ENCODE data around the gene NDE1.
"Not testable (repeated sequence)": the region's sequence is repeated elsewhere in the genome, so short reads cannot be mapped to it uniquely, and the experiment has no call there.

NDE1 gene

GRCh38 chr16:15650019-15650697 lies at the start of gene NDE1:
Gene NDE1, plus strand, starts transcription at chr16:15650245. Its CDS starts 14,534 bp downstream, at chr16:15664779.
- DNase-seq = no peak

DNA sequence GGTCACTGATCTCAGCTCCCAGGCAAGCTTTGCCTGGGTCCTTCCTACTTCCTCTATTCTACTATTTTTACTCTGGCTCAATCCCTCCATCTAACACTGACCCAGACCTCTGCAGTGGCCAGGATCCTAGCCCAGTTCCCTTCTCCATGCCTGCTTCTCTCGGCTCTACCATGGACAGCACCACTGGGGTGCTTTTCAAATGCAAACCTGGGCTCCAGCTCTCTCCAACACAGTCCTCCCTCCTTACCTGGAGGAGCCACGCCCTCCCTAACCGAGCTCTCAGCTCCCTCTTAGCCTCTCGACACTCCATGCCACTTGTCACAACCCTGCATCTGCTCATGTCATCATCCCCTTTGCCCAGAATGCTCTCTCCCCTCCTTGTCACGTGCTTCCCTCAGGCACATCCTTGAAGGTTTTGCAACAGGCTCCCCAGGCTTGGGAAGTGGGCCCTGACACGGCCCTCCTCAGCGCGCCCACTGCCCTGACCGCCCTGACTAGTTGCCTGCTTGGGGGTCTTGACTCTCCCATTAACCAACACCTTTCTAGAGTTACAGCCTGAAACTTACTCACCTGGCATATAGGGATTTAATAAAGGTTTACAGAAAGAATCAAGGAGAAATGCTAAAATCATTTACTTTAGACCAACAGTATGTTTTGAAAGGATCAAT lies 48.7 kb upstream of the NDE1 start:
- DNase-seq = no peak

- no peak for DNase-seq
Measured at GRCh38 chr16:15602285-15603044, 47.6 kb upstream of the NDE1 start.

DNA sequence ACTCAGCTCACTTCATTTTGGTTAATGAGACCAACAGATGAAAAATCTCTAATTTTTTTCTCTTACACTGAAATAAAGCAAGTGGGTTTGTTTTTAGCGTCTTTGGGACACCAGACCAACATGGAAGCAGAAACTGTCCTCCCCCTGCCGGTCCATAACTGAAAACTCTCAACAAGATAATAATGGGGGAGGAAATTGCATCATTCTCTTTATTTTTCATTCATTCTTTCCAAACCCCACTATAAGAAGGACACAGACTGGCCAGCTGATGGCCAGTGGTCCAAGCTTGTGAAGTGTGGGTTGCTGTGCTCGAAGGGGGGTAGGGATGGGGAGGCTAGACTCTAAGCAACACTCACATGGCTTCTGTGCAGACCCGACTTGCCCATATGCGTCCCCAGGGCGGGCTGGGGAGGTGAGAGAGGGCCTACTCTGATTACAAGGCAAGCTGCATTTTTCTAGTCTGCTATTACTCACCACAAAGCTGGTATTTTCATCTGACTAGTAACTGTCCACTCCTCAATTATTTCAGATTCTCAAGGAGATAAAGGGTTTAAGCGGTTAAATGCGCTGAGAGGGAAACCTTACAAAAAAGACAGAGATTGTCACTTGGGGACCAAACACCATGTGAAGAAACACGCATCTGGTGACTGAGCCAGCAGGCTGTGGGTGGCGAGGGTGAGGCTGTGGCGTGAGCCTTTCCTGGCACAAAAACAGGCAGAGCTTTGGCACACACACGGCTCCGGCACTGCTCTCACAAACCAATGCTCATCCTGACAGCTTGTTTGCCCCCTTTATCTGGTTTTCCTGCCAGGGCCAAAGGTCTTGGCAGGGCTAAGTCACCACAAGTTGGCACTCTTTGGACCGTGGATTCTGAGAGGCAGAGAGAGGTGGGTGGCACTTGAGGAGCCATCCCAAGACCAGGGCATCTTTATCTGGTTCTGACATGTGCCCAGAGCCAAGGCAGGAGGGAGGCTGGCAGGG lies 45.3 kb upstream of the NDE1 start:
- DNase-seq = no peak

GRCh38 chr16:15605839-15606517 lies 44.1 kb upstream of the NDE1 start:
- DNase-seq = no peak

DNA sequence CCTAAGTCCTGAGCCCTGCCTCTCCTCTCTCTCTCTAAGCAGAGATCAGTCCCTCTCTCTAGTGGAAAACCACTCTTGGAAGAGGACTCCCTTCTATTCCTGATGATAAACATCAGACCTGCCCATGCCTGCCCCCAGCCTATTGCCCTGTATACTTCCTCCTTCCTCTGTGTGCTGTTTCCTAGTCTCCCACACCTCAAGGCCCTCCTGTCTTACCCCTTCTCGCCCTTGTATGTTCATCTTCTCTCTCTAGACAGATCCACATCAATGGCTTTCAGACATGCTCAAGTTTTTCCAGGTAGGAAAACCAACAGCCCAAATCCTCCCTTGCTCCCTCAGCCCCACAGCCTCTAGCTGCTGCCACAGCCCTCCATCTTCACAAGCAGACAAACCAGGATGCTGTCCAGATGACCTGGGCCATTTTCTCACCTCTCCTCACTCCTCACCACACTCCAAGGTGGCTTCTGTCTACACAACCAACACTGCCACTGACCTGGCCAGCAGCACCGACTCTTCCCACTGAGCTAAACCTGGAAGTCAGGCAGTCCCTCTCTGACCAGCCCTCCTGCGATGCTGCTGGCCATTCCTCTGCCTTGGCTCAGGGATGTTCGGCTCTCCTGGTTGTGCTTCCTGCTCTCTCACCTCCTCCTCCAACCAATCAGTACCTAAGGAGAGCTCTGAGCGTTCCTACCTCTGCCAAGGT lies 43.4 kb upstream of the NDE1 start:
- DNase-seq = no peak

DNA sequence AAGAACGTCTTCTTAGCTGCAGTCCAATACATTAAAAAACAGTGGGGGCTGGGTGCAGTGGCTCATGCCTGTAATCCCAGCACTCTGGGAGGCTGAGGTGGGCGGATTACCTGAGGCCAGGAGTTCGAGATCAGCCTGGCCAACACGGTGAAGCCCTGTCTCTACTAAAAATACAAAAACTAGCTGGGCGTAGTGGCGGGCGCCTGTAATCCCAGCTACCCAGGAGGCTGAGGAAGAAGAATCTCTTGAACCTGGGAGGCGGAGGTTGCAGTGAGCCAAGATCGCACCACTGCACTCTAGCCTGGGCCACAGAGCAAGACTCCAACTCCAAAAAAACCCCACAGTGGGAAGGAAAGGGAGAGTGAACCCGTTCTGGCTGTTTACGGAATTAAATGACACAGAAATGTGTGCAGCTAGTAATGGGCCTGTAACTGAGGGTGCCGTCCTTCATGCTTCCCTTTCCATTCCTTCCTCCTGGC lies 42.8 kb upstream of the NDE1 start:
- not testable (repeated sequence) for DNase-seq

DNA sequence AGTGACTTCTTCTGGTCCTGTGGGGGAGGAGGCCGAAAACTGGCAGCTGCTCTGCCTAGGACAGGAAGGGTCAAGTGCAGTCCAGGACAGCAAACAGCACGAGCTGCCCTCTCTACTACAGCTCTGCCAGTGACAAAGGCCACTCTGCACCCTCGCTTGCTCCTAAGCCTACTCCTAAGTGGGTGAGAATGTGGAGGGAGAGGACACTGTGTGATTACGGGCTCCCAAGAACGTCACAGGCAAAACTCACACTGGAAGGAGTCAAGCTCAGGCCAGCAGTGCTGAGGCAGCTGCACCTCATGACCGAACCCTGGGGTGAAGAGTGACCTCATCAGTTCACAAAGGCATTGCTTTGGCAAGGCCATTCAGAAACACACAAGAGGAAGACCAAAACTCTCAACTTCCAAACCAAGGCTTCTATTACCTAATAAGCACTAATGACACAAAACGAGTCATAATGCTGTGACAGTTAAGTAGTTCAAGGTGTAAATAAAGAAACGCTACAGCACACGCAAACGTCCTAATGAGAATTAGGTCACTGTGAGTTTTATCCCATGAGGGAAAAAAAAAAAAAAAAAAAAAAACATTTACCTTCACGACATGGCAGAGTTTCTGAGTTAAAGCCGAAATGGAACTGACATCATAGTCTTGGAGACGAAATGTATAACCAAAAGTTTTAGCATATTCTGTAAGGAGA lies 42.2 kb upstream of the NDE1 start:
- DNase-seq = no peak

- no peak for DNase-seq
Measured at GRCh38 chr16:15608398-15609285, 41.4 kb upstream of the NDE1 start.

DNA sequence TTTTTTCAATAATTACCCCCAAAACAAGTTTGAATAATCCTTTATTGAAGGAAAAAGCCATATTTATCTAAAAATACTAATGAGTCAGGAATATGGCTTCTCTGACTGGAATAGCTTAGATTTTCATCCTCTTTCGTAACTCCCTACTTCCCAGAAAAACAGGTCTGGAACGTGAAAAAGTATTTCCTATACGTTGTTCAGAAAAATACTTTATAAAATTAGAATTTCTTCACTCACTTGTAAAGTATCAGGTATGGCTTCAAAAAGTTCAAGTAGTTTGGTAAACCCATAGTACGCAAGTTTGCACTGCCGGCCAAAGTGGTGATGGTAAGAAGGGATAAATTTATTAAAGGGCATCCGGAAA lies 40.8 kb upstream of the NDE1 start:
- DNase-seq = no peak

DNA sequence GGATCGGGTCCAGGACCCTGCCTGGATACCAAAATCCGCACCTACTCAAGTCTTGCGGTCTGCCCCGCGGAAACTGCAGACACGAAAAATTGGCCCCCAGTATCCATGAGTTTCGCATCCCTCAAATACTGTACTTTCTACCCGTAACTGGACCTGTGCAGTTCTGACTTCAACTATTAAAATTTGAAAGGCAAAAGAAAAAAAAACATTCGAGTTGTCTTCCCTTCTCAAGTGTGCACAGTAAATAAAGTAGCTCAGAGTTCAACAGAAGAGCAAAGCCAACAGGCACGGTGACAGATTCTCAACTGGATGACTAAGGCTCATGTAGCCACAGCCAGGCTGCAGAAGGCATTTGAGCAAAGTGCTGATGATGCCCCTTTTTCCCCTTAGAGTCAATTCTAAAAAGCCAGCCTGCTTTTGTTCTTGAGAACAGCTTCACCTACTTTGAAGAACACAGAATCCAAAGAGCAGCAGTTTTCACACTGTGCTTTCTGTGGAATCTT lies 39.6 kb upstream of the NDE1 start:
- no peak for DNase-seq

GRCh38 chr16:15611610-15612009 lies 38.4 kb upstream of the NDE1 start:
- no peak for DNase-seq

GRCh38 chr16:15613676-15614075 lies 36.4 kb upstream of the NDE1 start:
- no peak for DNase-seq

DNA sequence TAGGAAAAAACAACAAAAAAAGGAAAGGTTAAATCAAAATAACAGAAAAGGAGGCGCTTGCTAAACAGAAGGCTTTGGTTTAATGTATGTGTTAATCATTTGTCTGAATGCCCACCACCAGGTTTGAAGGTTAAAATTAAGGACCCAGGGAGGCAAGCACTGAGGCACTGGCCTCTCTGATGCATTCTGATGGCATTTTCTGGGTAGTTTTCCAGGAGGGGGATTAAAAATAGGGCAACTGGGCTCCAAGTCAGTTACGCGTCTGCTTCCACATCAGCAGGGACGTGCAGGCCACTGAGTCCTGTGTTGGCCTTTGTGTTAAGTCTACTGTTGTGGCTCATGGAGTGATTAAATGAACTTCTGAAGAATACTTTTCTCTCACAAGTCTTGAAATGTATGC lies 34.0 kb upstream of the NDE1 start:
- no peak for DNase-seq

GRCh38 chr16:15616475-15617165 lies 33.4 kb upstream of the NDE1 start:
- DNase-seq = no peak

DNA sequence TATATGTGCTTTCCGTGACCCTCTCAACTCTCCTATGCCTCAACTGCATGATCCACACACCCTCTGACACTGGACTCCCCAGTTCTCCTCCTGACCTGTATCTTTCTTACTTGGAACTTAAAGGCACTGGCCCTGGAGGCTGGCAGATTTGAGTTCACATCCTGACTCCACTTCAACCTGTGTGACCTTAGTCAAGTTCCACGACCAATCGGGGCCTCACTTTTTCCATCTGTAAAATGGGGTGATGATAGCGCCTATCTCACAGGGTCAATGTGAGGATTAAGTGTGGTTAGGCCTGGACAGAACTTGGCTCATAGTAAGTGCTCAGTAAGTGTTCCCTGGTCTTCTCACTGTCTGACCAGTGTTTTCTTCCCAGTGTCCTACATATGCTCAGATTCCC lies 32.1 kb upstream of the NDE1 start:
- no peak for DNase-seq

DNA sequence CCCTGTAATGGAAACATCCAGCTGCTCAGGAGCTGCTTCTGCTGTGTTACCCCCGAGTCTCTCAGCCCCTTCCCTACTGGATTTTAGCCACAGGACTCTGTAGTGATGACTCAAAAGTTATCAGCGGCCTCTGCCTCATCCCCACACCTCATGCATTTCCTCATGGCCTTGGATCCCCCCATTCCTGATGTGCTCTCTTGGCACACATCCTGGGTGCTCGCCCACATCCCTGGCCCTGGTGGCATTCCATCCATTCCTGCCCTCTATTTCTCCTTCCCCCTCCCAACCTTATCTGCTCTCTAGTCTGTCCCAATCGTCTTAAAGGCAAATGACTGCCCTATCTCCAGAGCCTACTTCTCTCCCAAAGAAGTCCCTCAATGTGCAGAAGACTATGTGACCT lies 31.7 kb upstream of the NDE1 start:
- no peak for DNase-seq

- DNase-seq = no peak
Measured at GRCh38 chr16:15620611-15621195, 29.3 kb upstream of the NDE1 start.

Data from cortex of kidney (tissue), 1 donor.